Natural killer cell (primary cell): Measurements from ENCODE around the gene ZBTB25. TPM values are rescaled to one million over a fixed set of nuclear protein-coding genes. Genes with fewer than 3 reads are reported as not detected.

ENCODE experiments used
- ATAC-seq, 3 donors: fragments of 150-1000 bp in 2 of 3; fragments of 200-7000 bp in 1 of 3; cut with Tn5 transposase; 1 replicate in 1 of 3; 2 replicates in 2 of 3; pipeline ENCODE4 v1.10.0; 2021; ENCODE audit warnings: mild to moderate bottlenecking in 2 of 3, moderate library complexity in 2 of 3
- DNase-seq, 2 donors: peaks; one replicate each; pipeline versions ENCODE4 v3.0.0 to v3.0.0-alpha.2; 2013 to 2021; ENCODE audit warnings: mixed read lengths in 1 of 2
- H3K27ac ChIP-seq: one replicate; pipeline ENCODE4 v1.5.1; 2013; ENCODE audit warnings: mild to moderate bottlenecking, low read length
- H3K27me3 ChIP-seq: one replicate; pipeline ENCODE4 v1.6.1; 2013; ENCODE audit warnings: low read length; ENCODE audit not compliant: control insufficient read depth, insufficient read depth
- H3K36me3 ChIP-seq: one replicate; pipeline ENCODE4 v1.6.1; 2013; ENCODE audit warnings: low read length; ENCODE audit not compliant: control insufficient read depth, insufficient read depth
- H3K4me1 ChIP-seq: one replicate; pipeline ENCODE4 v1.6.1; 2013; ENCODE audit warnings: low read length; ENCODE audit not compliant: control insufficient read depth, insufficient read depth
- H3K4me3 ChIP-seq: one replicate; pipeline ENCODE4 v1.5.1; 2013; ENCODE audit warnings: low read length
- H3K9me3 ChIP-seq: one replicate; pipeline ENCODE4 v1.6.1; 2013; ENCODE audit warnings: low read length; ENCODE audit not compliant: control insufficient read depth, insufficient read depth
- H3K27ac Mint-ChIP-seq, 2 donors: one replicate each; pipeline ENCODE4 v1.8.0; 2022; ENCODE audit warnings: mild to moderate bottlenecking in 2 of 2, mixed read lengths in 2 of 2, moderate library complexity in 1 of 2
- H3K27me3 Mint-ChIP-seq, 2 donors: one replicate each; pipeline ENCODE4 v1.8.0; 2022; ENCODE audit warnings: low read depth in 2 of 2, mixed read lengths in 2 of 2
- H3K36me3 Mint-ChIP-seq: one replicate; pipeline ENCODE4 v1.8.0; 2022; ENCODE audit warnings: mixed read lengths
- H3K4me1 Mint-ChIP-seq, 2 donors: one replicate each; pipeline ENCODE4 v1.8.0; 2022; ENCODE audit warnings: mixed read lengths in 2 of 2
- H3K4me3 Mint-ChIP-seq: one replicate; pipeline ENCODE4 v1.8.0; 2022; ENCODE audit warnings: mild to moderate bottlenecking, moderate library complexity, mixed read lengths
- H3K9me3 Mint-ChIP-seq, 2 donors: one replicate each; pipeline ENCODE4 v1.8.0; 2022; ENCODE audit warnings: mixed read lengths in 2 of 2
- WGBS: methylation state at CpG from one replicate; pipeline ENCODE4 v1.1.7; 2013; ENCODE audit warnings: missing lambda C conversion rate; ENCODE audit not compliant: insufficient coverage; 5-methylcytosine and 5-hydroxymethylcytosine counted together
- intact Hi-C: fragments of 100-400 bp; cut with micrococcal nuclease; formaldehyde crosslinking; loops from one replicate; pipeline ENCODE4 v1.14.2; 2022
- total RNA-seq, 4 donors: library from RNA; stranded (reverse); fragments of 120-200 nt in 1 of 4; gene quantifications; one replicate each; pipeline versions ENCODE4 v1.2.3 to v1.2.4, GENCODE V29; 2013 to 2022
- TF ChIP-seq, protein P1 (sequence below): fragments of 200-600 bp; IDR thresholded peaks from one replicate; pipeline ENCODE4 v1.8.0; 2022; ENCODE audit warnings: antibody characterized with exemption

ZBTB25 gene
- total RNA-seq, 3 donors from 2014 or later (not counting 1 experiment from before 2014, with no cell fraction given): 29.7 to 36.7 (median 31.1) TPM

DNA sequence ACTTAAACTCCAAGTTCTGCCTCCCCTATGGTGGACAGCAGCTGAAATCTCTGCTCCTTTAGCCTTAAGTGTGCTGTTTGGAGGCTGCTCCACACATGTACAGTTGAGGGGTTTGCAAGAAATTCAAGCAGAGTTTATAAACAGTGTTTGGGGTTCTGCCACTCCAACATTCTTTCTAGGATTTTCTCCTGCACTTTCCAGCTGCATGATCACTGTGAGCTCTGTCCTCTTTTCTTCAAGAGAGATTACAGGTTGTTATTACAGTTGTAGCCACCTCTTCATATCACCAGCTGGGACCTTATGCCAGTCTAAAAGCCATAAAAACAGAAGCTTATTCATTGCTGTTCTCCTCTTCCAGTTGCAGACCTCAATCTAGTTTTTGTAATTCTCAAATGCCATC, 8.4 kb downstream of the ZBTB25 start:
- Histone ChIP-seq H3K4me3 (no peak overlapping the region), H3K9me3 (no peaks in the 10 kb centered on the region), H3K4me1 (no peaks in the 10 kb centered on the region), H3K36me3 (peaks cover 12% of the 10 kb centered on the region), H3K27ac (no peak overlapping the region), H3K27me3 (no peaks in the 10 kb centered on the region)
- H3K27ac Mint-ChIP-seq: no peak overlapping the region
- H3K4me1 Mint-ChIP-seq: peaks cover 21 to 36% of the 10 kb centered on the region in 2 donors
- TF ChIP-seq, protein P1, sequence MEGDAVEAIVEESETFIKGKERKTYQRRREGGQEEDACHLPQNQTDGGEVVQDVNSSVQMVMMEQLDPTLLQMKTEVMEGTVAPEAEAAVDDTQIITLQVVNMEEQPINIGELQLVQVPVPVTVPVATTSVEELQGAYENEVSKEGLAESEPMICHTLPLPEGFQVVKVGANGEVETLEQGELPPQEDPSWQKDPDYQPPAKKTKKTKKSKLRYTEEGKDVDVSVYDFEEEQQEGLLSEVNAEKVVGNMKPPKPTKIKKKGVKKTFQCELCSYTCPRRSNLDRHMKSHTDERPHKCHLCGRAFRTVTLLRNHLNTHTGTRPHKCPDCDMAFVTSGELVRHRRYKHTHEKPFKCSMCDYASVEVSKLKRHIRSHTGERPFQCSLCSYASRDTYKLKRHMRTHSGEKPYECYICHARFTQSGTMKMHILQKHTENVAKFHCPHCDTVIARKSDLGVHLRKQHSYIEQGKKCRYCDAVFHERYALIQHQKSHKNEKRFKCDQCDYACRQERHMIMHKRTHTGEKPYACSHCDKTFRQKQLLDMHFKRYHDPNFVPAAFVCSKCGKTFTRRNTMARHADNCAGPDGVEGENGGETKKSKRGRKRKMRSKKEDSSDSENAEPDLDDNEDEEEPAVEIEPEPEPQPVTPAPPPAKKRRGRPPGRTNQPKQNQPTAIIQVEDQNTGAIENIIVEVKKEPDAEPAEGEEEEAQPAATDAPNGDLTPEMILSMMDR: no peak
- H3K4me3 Mint-ChIP-seq: no peak overlapping the region
- no peak for ATAC-seq
- no peaks in the 10 kb centered on the region for H3K27me3 Mint-ChIP-seq
- no peak for DNase-seq
- H3K9me3 Mint-ChIP-seq: no peaks in the 10 kb centered on the region
- intact Hi-C loops: no loop called here
- H3K36me3 Mint-ChIP-seq: no peaks in the 10 kb centered on the region

- DNase-seq (no peak), ATAC-seq (no peak)
- Histone ChIP-seq H3K9me3 (no peaks in the 10 kb centered on the region), H3K36me3 (peaks cover 15% of the 10 kb centered on the region), H3K4me1 (no peaks in the 10 kb centered on the region), H3K27ac (no peak overlapping the region), H3K4me3 (no peak overlapping the region), H3K27me3 (no peaks in the 10 kb centered on the region)
- H3K9me3 Mint-ChIP-seq: no peaks in the 10 kb centered on the region
- intact Hi-C loops: no loop called here
- TF ChIP-seq, protein P1: no peak
- no peaks in the 10 kb centered on the region for H3K36me3 Mint-ChIP-seq
- H3K4me3 Mint-ChIP-seq: no peak overlapping the region
- peak overlapping the region in 1 of 2 donors; percentile 3 for H3K27ac Mint-ChIP-seq
- 100% methylated on average over 2 of the region's 3 CpGs for WGBS
- no peaks in the 10 kb centered on the region for H3K27me3 Mint-ChIP-seq
- H3K4me1 Mint-ChIP-seq: peaks cover 15 to 27% of the 10 kb centered on the region in 2 donors
Measured at GRCh38 chr14:64493455-64493854, 10.2 kb downstream of the ZBTB25 start.

DNA sequence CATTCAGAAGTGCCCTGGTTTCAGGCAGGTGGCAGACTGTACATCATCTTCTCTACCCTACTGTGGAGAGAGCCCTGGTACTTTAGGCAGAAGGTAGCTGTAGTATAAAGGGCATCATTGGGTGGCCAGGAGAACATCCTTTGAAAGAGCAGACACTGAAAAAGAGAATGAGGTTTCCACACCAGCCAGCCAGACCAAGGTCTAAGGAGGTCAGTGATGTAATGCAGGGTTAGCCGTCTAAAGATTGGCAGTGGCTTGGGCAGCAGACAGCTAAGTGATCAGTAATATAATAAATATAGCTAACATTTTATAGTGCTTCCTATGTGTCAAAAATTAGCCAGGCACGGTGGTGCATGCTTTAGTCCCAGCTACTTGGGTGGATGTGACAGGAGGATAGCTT, 12.0 kb downstream of the ZBTB25 start:
- no peak for DNase-seq
- Mint-ChIP-seq H3K27ac (peak overlapping the region in 1 of 2 donors; percentile 35), H3K27me3 (no peaks in the 10 kb centered on the region), H3K36me3 (no peaks in the 10 kb centered on the region), H3K9me3 (no peaks in the 10 kb centered on the region), H3K4me3 (no peak overlapping the region), H3K4me1 (peaks cover 15 to 23% of the 10 kb centered on the region in 2 donors)
- ATAC-seq: no peak
- H3K27ac ChIP-seq: no peak overlapping the region
- no peaks in the 10 kb centered on the region for H3K27me3 ChIP-seq
- no peaks in the 10 kb centered on the region for H3K9me3 ChIP-seq
- TF ChIP-seq, protein P1: no peak
- H3K4me3 ChIP-seq: no peak overlapping the region
- no peaks in the 10 kb centered on the region for H3K4me1 ChIP-seq
- 100% methylated on average over 1 of the region's 2 CpGs for WGBS
- H3K36me3 ChIP-seq: peaks cover 26% of the 10 kb centered on the region
- intact Hi-C loops: no loop called here

- H3K4me1 Mint-ChIP-seq: peaks cover 15 to 22% of the 10 kb centered on the region in 2 donors
- H3K4me1 ChIP-seq: no peaks in the 10 kb centered on the region
- H3K27ac ChIP-seq: no peak overlapping the region
- no peak overlapping the region for H3K4me3 ChIP-seq
- DNase-seq: no peak
- no peaks in the 10 kb centered on the region for H3K27me3 Mint-ChIP-seq
- H3K27ac Mint-ChIP-seq: no peak overlapping the region
- no peaks in the 10 kb centered on the region for H3K27me3 ChIP-seq
- H3K4me3 Mint-ChIP-seq: no peak overlapping the region
- H3K36me3 Mint-ChIP-seq: no peaks in the 10 kb centered on the region
- H3K9me3 Mint-ChIP-seq: no peaks in the 10 kb centered on the region
- TF ChIP-seq, protein P1: no peak
- intact Hi-C loops: no loop called here
- no peaks in the 10 kb centered on the region for H3K9me3 ChIP-seq
- ATAC-seq: no peak
- 100% methylated on average over 4 of the region's 5 CpGs for WGBS
- H3K36me3 ChIP-seq: peaks cover 32% of the 10 kb centered on the region
Measured at GRCh38 chr14:64488590-64489099, 15.0 kb downstream of the ZBTB25 start.
